Motor neuron (in vitro differentiated cells): ENCODE data around the gene CHRM1. TPM values are rescaled to one million over a fixed set of nuclear protein-coding genes. Genes with fewer than 3 reads are reported as not detected.

Source experiments
- ATAC-seq, 8 experiments: fragments of 200-7000 bp; cut with Tn5 transposase; replicated peaks in 6 of 8; 2 replicates each; pipeline ENCODE4 v1.8.0; 2021; ENCODE audit warnings: mild to moderate bottlenecking in 8 of 8, moderate library complexity in 8 of 8
- H3K27ac ChIP-seq, 2 donors: fragments of 250-450 bp; sonication (Bioruptor Pico); 2 replicates each; pipeline ENCODE4 v1.9.0; 2021; ENCODE audit warnings: antibody characterized with exemption in 2 of 2, mild to moderate bottlenecking in 2 of 2, moderate library complexity in 1 of 2
- H3K4me1 ChIP-seq, 2 donors: fragments of 250-450 bp; sonication (Bioruptor Pico); replicated peaks in 1 of 2; 2 replicates each; pipeline ENCODE4 v1.6.1; 2021; ENCODE audit warnings: antibody characterized with exemption in 2 of 2, mild to moderate bottlenecking in 2 of 2, moderate library complexity in 1 of 2
- H3K4me3 ChIP-seq, 5 donors: fragments of 250-450 bp; sonication (Bioruptor Pico); 2 replicates each; pipeline ENCODE4 v1.9.0; 2021; ENCODE audit warnings: antibody characterized with exemption in 5 of 5, mild to moderate bottlenecking in 5 of 5, moderate library complexity in 4 of 5
- WGBS, 10 experiments: fragments of 450-650 bp; shearing (Covaris generic); methylation state at CpG; one replicate each; pipeline ENCODE4 v1.0.0; 2022; 5-methylcytosine and 5-hydroxymethylcytosine counted together
- in situ Hi-C, 9 experiments: fragments of 400-800 bp; cut with MboI; loops; one replicate each; pipeline ENCODE4 v1.15.0; 2021; ENCODE audit warnings: low sequenced_read_pairs in 9 of 9, low pct_unique_long_range_greater_than_20kb in 2 of 9; ENCODE audit not compliant: unreplicated experiment in 9 of 9
- total RNA-seq, 8 experiments: library from RNA; unstranded; fragments of 300-600 nt; gene quantifications; 2 replicates each; pipeline versions ENCODE4 v1.2.3 to v1.2.4, GENCODE V29; 2022

CHRM1 gene
- total RNA-seq, 8 experiments from 2014 or later = 0.04 to 0.81 (median 0.19) TPM; not detected in 2

DNA sequence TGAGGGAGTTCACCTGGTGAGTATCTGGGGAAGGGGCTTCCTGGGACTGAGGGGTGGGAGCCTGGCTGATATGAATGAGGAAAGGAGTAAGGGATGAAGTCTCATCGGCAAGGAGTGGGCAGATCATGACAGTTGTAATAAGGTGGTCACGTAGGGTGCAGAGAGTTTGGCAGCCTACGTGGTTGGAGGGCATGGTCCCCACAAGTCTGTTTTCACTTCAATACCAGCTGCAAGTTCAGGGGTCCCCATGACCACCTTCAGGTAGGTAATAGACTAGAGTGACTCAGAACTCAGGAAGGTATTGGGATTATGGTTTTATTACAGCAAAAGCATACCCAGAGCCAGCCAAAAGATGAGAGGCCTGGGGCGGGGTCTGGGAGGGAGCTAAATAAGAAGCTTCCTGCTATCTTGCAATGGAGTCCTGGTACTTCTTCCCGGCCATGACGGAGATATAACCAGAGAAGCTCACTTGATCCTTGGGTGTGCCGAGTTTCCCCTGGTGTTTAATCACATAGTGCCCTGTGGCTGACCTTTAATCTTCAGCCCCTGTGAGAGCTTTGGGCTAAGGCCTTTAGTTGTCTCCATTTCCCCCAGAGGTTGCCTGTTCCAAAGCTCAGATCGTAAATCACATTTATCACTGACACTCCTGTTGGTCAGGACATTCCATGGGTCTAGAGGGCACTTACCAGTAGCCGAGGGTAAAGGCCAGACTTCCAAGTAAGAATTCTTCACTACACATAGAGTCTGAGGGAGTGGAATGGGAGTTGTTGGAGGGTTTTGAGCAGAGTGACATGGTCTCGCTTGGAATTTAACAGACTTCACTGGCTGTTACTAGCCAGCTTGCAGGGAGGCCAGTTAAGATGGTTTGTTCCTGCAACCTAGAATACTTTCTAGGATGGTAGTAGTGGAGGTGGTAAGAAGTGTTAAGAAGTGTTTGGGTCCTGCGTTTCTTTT is 31.4 kb downstream of the CHRM1 start:
- H3K27ac ChIP-seq = no peak overlapping the region
- in situ Hi-C loops = loop anchor here in 1 of 9 experiments (25.0 kb wide), 1 partner anchor 502 kb away; no protein-coding TSS in a partner anchor

DNA sequence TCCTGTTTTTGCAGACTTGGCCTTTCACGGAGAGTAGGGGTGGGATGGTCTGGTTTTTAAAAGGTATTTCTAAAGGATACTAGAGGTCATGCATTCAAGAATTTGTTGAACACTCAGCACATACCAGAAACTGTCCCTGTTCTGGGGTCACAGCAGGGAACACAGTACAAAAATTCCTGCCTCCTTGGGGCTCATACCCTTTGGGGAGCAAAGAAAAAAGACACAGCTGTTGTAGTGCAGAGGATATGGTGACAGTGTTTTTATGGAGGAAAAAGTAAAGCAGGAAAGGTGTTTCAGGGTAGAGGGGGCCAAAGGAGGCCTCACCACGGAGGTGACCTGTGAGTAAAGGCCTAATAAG is 32.1 kb downstream of the CHRM1 start:
- Histone ChIP-seq H3K4me3 (no peak overlapping the region), H3K27ac (no peak overlapping the region), H3K4me1 (peaks cover 33 to 36% of the 10 kb centered on the region in 2 donors)
- in situ Hi-C loops = loop anchor here in 1 of 9 experiments (25.0 kb wide), 1 partner anchor 502 kb away; no protein-coding TSS in a partner anchor
- peak in 2 of 8 experiments; percentile 8 to 11 for ATAC-seq
- 0 to 100% (median 71%) methylated on average over 1 to 2 of the region's 2 CpGs; no CpG with 5 or more reads in 4 of the 10 experiments for WGBS, 10 experiments

More for the DNA sequence above, 31.4 kb downstream of the CHRM1 start:
- 42 to 90% (median 60%) methylated on average over 1 to 5 of the region's 11 CpGs; no CpG with 5 or more reads in 2 of the 10 experiments for whole genome bisulfite sequencing, 10 experiments
- peak; percentile 7 to 46 (median 23) for ATAC-seq
- Histone ChIP-seq H3K4me1 (peaks cover 28 to 30% of the 10 kb centered on the region in 2 donors), H3K4me3 (no peak overlapping the region)

- in situ Hi-C loops = loop anchor here in 1 of 9 experiments (25.0 kb wide), 1 partner anchor 501 kb away; no protein-coding TSS in a partner anchor
These were observed 32.8 kb downstream of the CHRM1 start for GRCh38 chr11:62888406-62888805.

DNA sequence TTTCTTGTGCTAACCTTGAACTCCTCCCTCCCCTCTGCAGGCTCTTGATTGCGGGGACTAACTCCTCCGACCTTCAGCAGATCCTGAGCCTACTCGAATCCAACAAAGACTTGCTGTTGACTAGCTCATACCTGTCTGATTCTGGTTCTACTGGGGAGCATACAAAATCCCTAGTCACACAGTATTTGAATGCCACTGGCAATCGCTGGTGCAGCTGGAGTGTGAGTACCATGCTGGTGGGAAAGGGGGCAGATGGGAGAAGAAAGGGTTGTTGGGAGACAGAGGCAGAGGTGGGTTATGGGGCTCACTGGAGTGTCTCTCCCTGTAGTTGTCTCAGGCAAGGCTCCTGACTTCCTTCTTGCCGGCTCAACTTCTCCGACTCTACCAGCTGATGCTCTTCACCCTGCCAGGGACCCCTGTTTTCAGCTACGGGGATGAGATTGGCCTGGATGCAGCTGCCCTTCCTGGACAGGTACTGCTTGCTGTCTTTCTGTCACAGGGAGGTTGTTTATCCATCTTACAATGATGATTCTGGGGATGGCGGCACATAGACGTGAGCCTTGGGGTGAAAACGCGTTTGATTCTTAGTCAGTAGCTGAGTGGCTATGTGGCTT is 35.9 kb downstream of the CHRM1 start:
- no peak for ATAC-seq
- in situ Hi-C loops = loop anchor here in 1 of 9 experiments (25.0 kb wide), 1 partner anchor 498 kb away; no protein-coding TSS in a partner anchor
- H3K4me1 ChIP-seq = peaks cover 42 to 51% of the 10 kb centered on the region in 2 donors
- 84 to 100% (median 98%) methylated on average over 1 to 11 of the region's 11 CpGs; no CpG with 5 or more reads in 4 of the 10 experiments for WGBS, 10 experiments
- peak overlapping the region in 1 of 5 donors; percentile 10 for H3K4me3 ChIP-seq
- H3K27ac ChIP-seq = peak overlapping the region in 1 of 2 donors; percentile 13

More at GRCh38 chr11:62888406-62888805, 32.8 kb downstream of the CHRM1 start:
- 60 to 100% (median 92%) methylated on average over 1 to 5 of the region's 14 CpGs; no CpG with 5 or more reads in 3 of the 10 experiments for WGBS, 10 experiments
- Histone ChIP-seq H3K4me3 (no peak overlapping the region), H3K27ac (no peak overlapping the region), H3K4me1 (peaks cover 40 to 43% of the 10 kb centered on the region in 2 donors)
- ATAC-seq = peak in 3 of 8 experiments; percentile 3 to 13 (median 8)

DNA sequence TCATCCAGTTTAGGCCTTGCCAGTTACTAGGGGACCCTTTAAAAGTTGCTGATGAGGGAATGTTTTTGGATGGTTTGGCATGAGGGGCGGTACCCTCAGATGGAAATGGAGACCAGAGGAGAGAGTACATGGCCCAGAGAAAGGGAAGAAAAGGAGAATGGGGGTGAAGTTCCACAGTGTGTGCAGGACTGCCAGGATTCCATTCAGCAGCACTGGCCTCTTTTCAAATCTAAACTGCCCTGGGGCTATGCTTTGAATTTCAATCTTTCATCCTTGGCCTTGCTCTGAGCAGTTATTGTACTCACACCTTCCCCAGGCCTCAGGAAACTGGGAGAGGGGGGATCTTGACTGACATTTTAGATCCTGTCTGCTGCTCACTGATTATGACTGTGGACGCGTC is 37.5 kb downstream of the CHRM1 start:
- ATAC-seq = no peak
- WGBS, 10 experiments = 40 to 90% (median 65%) methylated on average over 1 to 3 of the region's 3 CpGs; no CpG with 5 or more reads in 4 of the 10 experiments
- in situ Hi-C loops = loop anchor here in 1 of 9 experiments (25.0 kb wide), 1 partner anchor 496 kb away; no protein-coding TSS in a partner anchor
- Histone ChIP-seq H3K4me1 (peaks cover 37 to 57% of the 10 kb centered on the region in 2 donors), H3K4me3 (peak overlapping the region; percentile 80 to 89 (median 86)), H3K27ac (peak overlapping the region; percentile 18 to 98)

DNA sequence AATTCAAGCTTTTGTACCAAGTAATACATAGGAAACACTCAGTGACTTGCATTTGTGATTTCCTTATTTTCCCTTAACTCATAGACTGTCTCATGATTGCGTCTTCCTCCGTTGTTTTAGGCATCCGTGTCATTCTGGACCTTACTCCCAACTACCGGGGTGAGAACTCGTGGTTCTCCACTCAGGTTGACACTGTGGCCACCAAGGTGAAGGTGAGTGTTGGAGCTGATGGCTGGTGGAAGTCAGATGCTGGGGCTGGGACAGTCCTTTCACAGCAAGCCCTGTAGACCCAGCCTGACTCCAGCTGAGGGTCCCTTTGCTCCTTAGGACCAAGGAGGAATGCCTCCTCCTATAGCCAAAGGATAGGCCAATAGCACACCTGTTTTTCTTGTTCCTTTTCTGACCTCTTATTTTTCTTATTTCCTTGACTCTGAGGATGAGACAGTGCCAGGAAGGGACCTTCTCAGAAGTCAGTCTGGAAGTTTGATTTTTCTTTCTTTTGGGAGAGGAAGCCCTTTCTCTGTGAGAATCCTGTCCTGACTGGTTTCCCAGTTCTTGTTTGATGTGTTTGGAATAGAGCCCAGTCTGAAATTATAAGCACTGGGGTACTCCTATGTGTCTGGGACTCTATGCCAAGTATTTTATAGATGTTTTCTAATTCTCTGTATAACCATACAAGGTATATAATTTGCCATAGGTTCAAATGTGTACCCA is 38.2 kb downstream of the CHRM1 start:
- Histone ChIP-seq H3K4me3 (peak overlapping the region; percentile 80 to 89 (median 86)), H3K27ac (peak overlapping the region; percentile 98), H3K4me1 (peaks cover 37 to 57% of the 10 kb centered on the region in 2 donors)
- no peak for ATAC-seq
- in situ Hi-C loops = loop anchor here in 1 of 9 experiments (25.0 kb wide), 1 partner anchor 496 kb away; no protein-coding TSS in a partner anchor
- WGBS, 10 experiments = 44 to 80% (median 57%) methylated on average over 1 to 5 of the region's 5 CpGs; no CpG with 5 or more reads in 5 of the 10 experiments

DNA sequence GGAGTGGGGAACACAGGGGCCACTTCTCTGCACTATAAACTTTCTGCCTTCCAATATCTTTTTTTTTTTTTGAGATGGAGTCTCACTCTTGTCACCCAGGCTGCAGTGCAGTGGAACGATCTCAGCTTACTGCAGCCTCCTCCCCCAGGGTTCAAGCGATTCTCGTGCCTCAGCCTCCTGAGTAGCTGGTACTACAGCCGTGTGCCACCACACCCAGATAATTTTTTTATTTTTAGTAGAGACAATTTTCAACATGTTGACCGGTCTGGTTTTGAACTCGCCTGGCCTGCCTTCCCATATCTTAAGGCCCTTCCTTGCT is 38.8 kb downstream of the CHRM1 start:
- Histone ChIP-seq H3K4me3 (peak overlapping the region; percentile 80 to 89 (median 86)), H3K27ac (peak overlapping the region; percentile 98), H3K4me1 (peaks cover 37 to 54% of the 10 kb centered on the region in 2 donors)
- ATAC-seq = no peak
- WGBS, 10 experiments = 0 to 36% (median 9%) methylated on average over 1 to 5 of the region's 6 CpGs; no CpG with 5 or more reads in 2 of the 10 experiments
- in situ Hi-C loops = loop anchor here in 1 of 9 experiments (25.0 kb wide), 1 partner anchor 495 kb away; no protein-coding TSS in a partner anchor

DNA sequence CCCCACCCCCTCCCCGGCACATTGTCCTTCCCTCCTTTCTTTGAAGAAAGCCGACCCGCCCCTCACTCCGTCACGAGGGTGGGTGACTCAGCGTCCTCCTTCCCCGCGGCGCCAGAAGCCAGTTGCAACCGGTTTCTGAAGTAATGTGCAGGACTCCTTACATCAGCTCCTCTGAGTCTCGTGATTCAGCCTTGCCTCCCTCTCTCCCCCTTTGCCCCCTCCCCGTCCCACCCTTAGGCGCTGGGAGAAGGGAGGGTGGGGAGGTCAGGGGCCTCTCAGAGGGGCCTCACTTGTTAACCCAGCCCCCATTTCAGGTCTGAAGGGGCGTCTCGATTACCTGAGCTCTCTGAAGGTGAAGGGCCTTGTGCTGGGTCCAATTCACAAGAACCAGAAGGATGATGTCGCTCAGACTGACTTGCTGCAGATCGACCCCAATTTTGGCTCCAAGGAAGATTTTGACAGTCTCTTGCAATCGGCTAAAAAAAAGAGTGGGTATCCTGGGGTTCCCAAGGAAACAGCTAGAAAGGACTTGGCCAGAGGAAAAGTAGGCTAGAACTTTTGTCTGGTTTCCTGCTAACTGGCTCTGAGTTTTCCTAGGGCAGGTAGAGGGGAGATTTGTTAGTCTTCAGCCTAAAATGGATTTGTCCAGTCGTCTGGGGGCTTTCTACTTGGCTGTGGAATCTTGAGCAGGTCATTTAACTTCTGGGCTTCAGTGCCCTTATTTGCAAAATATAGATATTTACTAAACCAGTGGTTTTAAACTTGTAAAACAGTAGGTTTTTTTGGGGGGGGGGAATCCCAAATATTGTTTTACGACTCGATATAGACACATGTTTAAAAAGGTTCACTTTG is 39.4 kb downstream of the CHRM1 start:
- Histone ChIP-seq H3K4me1 (peaks cover 35 to 48% of the 10 kb centered on the region in 2 donors), H3K4me3 (peak overlapping the region; percentile 80 to 89 (median 86)), H3K27ac (peak overlapping the region; percentile 98)
- in situ Hi-C loops = loop anchor here in 1 of 9 experiments (25.0 kb wide), 1 partner anchor 495 kb away; no protein-coding TSS in a partner anchor
- WGBS, 10 experiments = 0 to 10% (median 0%) methylated on average over 2 to 6 of the region's 21 CpGs; no CpG with 5 or more reads in 3 of the 10 experiments
- ATAC-seq = peak in 4 of 8 experiments; percentile 64 to 74 (median 70)

GRCh38 chr11:62880803-62881578 is 40.2 kb downstream of the CHRM1 start, which contains the start of gene SLC3A2:
Gene SLC3A2, plus strand, starts transcription at chr11:62880896. Its CDS starts 128 bp downstream, at chr11:62881024.
- peak within 1 kb of the TSS; percentile 98 for H3K27ac ChIP-seq
- peak; percentile 68 to 90 (median 86) for ATAC-seq
- in situ Hi-C loops = loop anchor here in 1 of 9 experiments (25.0 kb wide), 1 partner anchor 494 kb away; no protein-coding TSS in a partner anchor
- 0 to 9% (median 0%) methylated on average over 1 to 20 of the region's 69 CpGs; no CpG with 5 or more reads in 5 of the 10 experiments for WGBS, 10 experiments
- peak within 1 kb of the TSS; percentile 80 to 89 (median 86) for H3K4me3 ChIP-seq
- H3K4me1 ChIP-seq = peaks cover 35 to 42% of the 10 kb centered on the region in 2 donors

DNA sequence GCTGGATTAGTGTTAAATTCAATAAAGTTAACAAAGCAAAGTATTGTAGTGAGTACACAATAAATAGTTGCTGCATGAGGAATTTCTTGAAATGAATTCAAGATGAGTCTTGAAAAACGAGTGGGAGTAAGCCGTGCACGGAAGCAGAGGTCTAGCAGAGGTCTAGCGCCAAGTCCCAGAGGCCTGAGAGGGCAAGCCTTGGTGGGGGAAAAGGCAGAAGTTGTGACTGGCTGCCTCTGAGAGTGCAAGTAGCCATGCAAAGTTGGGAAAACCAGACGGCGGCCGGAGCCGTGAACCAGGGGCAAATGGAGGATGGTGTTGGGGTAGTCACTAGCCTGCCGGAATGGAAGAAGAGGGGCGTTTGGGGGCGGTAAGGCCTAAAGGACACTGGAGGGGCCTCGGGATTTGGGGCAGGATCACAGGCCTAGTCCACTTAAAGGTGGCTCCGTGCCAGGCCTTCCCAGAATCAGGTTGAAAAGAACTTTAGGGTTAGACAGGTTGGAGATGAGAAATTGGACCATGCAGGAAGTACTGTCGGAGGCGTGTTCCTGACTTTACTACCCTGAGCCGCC is 40.8 kb downstream of the CHRM1 start:
- ATAC-seq = peak in 7 of 8 experiments; percentile 0 to 4 (median 1)
- Histone ChIP-seq H3K27ac (peak overlapping the region; percentile 98), H3K4me1 (peaks cover 28 to 35% of the 10 kb centered on the region in 2 donors), H3K4me3 (peak overlapping the region; percentile 80 to 89 (median 86))
- 0 to 10% (median 0%) methylated on average over 1 to 12 of the region's 16 CpGs; no CpG with 5 or more reads in 1 of the 10 experiments for WGBS, 10 experiments
- in situ Hi-C loops = loop anchor here in 1 of 9 experiments (25.0 kb wide), 1 partner anchor 493 kb away; no protein-coding TSS in a partner anchor
